Loucy (cell line): ENCODE measurements around the gene SASH1.

Source experiments
- H2AFZ ChIP-seq: fragments of 200-600 bp; sonication (generic); 2 replicates; pipeline ENCODE4 v1.6.0; 2016; ENCODE audit warnings: antibody characterized with exemption, mild to moderate bottlenecking, low read length, moderate library complexity
- H3F3A ChIP-seq: fragments of 200-600 bp; 2 replicates; pipeline ENCODE4 v1.6.0; 2016; ENCODE audit warnings: antibody characterized with exemption, low read depth, mild to moderate bottlenecking
- H3K27me3 ChIP-seq: fragments of 200-600 bp; sonication (generic); 2 replicates; pipeline ENCODE4 v1.6.1; 2014; ENCODE audit warnings: low read length, mild to moderate bottlenecking; ENCODE audit not compliant: insufficient read depth, poor library complexity, severe bottlenecking
- H3K36me3 ChIP-seq: fragments of 200-600 bp; sonication (generic); 2 replicates; pipeline ENCODE4 v1.6.1; 2016; ENCODE audit warnings: low read length; ENCODE audit not compliant: insufficient read depth
- H3K4me1 ChIP-seq: fragments of 200-600 bp; sonication (generic); 2 replicates; pipeline ENCODE4 v1.5.1; 2014; ENCODE audit warnings: low read length, mild to moderate bottlenecking; ENCODE audit not compliant: insufficient read depth, poor library complexity, severe bottlenecking
- H3K4me2 ChIP-seq: fragments of 200-600 bp; sonication (generic); 2 replicates; pipeline ENCODE4 v1.6.0; 2014; ENCODE audit warnings: antibody characterized with exemption, low read length, low read depth, mild to moderate bottlenecking; ENCODE audit not compliant: poor library complexity, severe bottlenecking
- H3K4me3 ChIP-seq: fragments of 200-600 bp; sonication (generic); 2 replicates; pipeline ENCODE4 v1.5.1; 2014; ENCODE audit warnings: low read length, mild to moderate bottlenecking, mixed read lengths; ENCODE audit not compliant: poor library complexity, severe bottlenecking
- H3K79me2 ChIP-seq: fragments of 200-600 bp; sonication (generic); 2 replicates; pipeline ENCODE4 v1.6.1; 2014; ENCODE audit warnings: low read length; ENCODE audit not compliant: insufficient read depth
- H3K9ac ChIP-seq: fragments of 200-600 bp; sonication (generic); 2 replicates; pipeline ENCODE4 v1.6.0; 2014; ENCODE audit warnings: mild to moderate bottlenecking, low read depth, low read length, moderate library complexity; ENCODE audit not compliant: poor library complexity, severe bottlenecking
- H3K9me2 ChIP-seq: fragments of 200-600 bp; sonication (generic); replicated peaks from 2 replicates; pipeline ENCODE4 v1.6.1; 2016; ENCODE audit warnings: low read depth, low read length, mixed read lengths
- H3K9me3 ChIP-seq: fragments of 200-600 bp; sonication (generic); 2 replicates; pipeline ENCODE4 v1.6.1; 2014; ENCODE audit warnings: mild to moderate bottlenecking, antibody characterized with exemption, low read length, low read depth; ENCODE audit not compliant: insufficient read depth
- H4K20me1 ChIP-seq: fragments of 200-600 bp; sonication (generic); 2 replicates; pipeline ENCODE4 v1.6.0; 2014; ENCODE audit warnings: antibody characterized with exemption, low read length, mild to moderate bottlenecking; ENCODE audit not compliant: insufficient read depth, poor library complexity, severe bottlenecking
- CTCF ChIP-seq: fragments of 200-600 bp; sonication (generic); conservative IDR thresholded peaks from 2 replicates; pipeline ENCODE4 v1.5.1; 2014; ENCODE audit warnings: mild to moderate bottlenecking, antibody characterized with exemption, low read length
- EZH2phosphoT487 ChIP-seq: fragments of 200-600 bp; IDR thresholded peaks from 2 replicates; pipeline ENCODE4 v1.6.1; 2018; ENCODE audit warnings: antibody characterized with exemption, mild to moderate bottlenecking, moderate library complexity, borderline replicate concordance

The SASH1 gene

GRCh38 chr6:148524471-148524882 lies 181.8 kb downstream of the SASH1 start:
- Histone ChIP-seq H3K27me3 (no peaks in the 10 kb centered on the region), H3K79me2 (no peaks in the 10 kb centered on the region), H3K9me2 (no peaks in the 10 kb centered on the region), H3K36me3 (no peaks in the 10 kb centered on the region), H3F3A (no peaks in the 10 kb centered on the region), H3K4me2 (no peak overlapping the region), H3K9me3 (no peaks in the 10 kb centered on the region), H3K4me1 (no peaks in the 10 kb centered on the region), H4K20me1 (no peaks in the 10 kb centered on the region), H3K4me3 (no peak overlapping the region), H3K9ac (no peak overlapping the region), H2AFZ (no peak overlapping the region)
- TF ChIP-seq EZH2phosphoT487 (no peak), CTCF (no peak)

DNA sequence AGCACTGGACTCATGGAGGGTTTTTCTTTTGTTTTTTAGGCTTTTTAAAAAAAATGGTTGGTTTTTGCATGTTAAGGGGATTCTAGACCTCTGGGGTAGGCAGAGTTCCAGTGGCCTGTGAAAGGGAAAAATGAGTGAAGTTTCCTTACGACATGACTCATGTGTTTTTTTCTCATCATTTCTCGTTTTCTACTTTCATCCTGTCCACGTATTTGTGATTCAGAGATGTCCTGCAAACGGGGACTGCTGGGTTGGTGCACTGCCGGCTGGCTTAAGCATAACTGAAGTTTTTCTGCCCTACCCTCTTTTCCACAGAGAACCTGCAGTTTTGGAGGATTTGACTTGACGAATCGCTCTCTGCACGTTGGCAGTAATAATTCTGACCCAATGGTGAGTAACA lies 182.3 kb downstream of the SASH1 start:
- no peaks in the 10 kb centered on the region for H3K36me3 ChIP-seq
- H2AFZ ChIP-seq, result no peak overlapping the region
- H3F3A ChIP-seq, result no peaks in the 10 kb centered on the region
- TF ChIP-seq CTCF (no peak), EZH2phosphoT487 (no peak)
- no peaks in the 10 kb centered on the region for H3K4me1 ChIP-seq
- H3K4me3 ChIP-seq, result no peak overlapping the region
- H3K4me2 ChIP-seq, result no peak overlapping the region
- H3K9ac ChIP-seq, result no peak overlapping the region
- no peaks in the 10 kb centered on the region for H3K9me2 ChIP-seq
- no peaks in the 10 kb centered on the region for H4K20me1 ChIP-seq
- no peaks in the 10 kb centered on the region for H3K27me3 ChIP-seq
- no peaks in the 10 kb centered on the region for H3K9me3 ChIP-seq
- H3K79me2 ChIP-seq, result no peaks in the 10 kb centered on the region

GRCh38 chr6:148525453-148525852 lies 182.8 kb downstream of the SASH1 start:
- Histone ChIP-seq H3K4me3 (no peak overlapping the region), H3K36me3 (no peaks in the 10 kb centered on the region), H3K4me1 (no peaks in the 10 kb centered on the region), H2AFZ (no peak overlapping the region), H3K9ac (no peak overlapping the region), H3K79me2 (no peaks in the 10 kb centered on the region), H3F3A (no peaks in the 10 kb centered on the region), H3K27me3 (no peaks in the 10 kb centered on the region), H3K9me2 (no peaks in the 10 kb centered on the region), H3K9me3 (no peaks in the 10 kb centered on the region), H3K4me2 (no peak overlapping the region), H4K20me1 (no peaks in the 10 kb centered on the region)
- TF ChIP-seq CTCF (no peak), EZH2phosphoT487 (no peak)
